K562 (cell line): Measurements from ENCODE around the gene OOSP1. TPM values are rescaled to one million over a fixed set of nuclear protein-coding genes. Genes with fewer than 3 reads are reported as not detected.

Experiments
- ATAC-seq: fragments of 200-7000 bp; cut with Tn5 transposase; 3 replicates; pipeline ENCODE4 v1.9.1; 2020; ENCODE audit warnings: moderate library complexity
- BruUV-seq: library from RNA; stranded (reverse); fragments of 400-500 nt; replicated peaks from 2 replicates; lab custom pipeline; 2021; lab: Mats Ljungman, UMichigan
- CTCF ChIA-PET: fragments of 300-600 bp; formaldehyde crosslinking; extraction: SDS; loops from one replicate; lab custom pipeline; 2021; ENCODE audit warnings: low intra/inter-chr PET ratio; lab: Yijun Ruan, JAX
- POLR2A ChIA-PET: fragments of 300-600, 350-650 bp; sonication (Branson Sonifier 250); formaldehyde crosslinking; extraction: SDS; loops from one replicate; lab custom pipeline; 2021; ENCODE audit warnings: antibody characterized with exemption, inconsistent platforms; lab: Yijun Ruan, JAX
- DNase-seq, 4 experiments: peaks; one replicate each; pipeline versions ENCODE4 v3.0.0 to v3.0.0-alpha.2; 2011 to 2018; ENCODE audit warnings: low spot score in 3 of 4, mixed read lengths in 3 of 4; ENCODE audit errors: extremely low read depth in 1 of 4
- FAIRE-seq: peaks from 2 replicates; lab custom pipeline; 2011; peaks lifted over from hg19 to GRCh38; lab: Jason Lieb, UNC
- H2AFZ ChIP-seq: 2 replicates; pipeline ENCODE4 v1.6.0; 2011; ENCODE audit warnings: low read depth, low read length, control low read depth, inconsistent platforms
- H3K27ac ChIP-seq: fragments of 200-600 bp; 3 replicates; pipeline ENCODE4 v1.8.0; 2011; ENCODE audit warnings: low read depth, mild to moderate bottlenecking, control low read depth, inconsistent platforms, low read length, moderate library complexity, mixed read lengths; ENCODE audit errors: extremely low read depth
- H3K27me3 ChIP-seq, 2 experiments: fragments of 300-600 bp in 1 of 2; 2 replicates in 1 of 2; 3 replicates in 1 of 2; pipeline versions ENCODE4 v1.6.0 to v1.8.0; 2011; ENCODE audit warnings: inconsistent platforms in 2 of 2, low read length in 2 of 2, mild to moderate bottlenecking in 1 of 2, mixed read lengths in 1 of 2, moderate library complexity in 1 of 2; ENCODE audit not compliant: control insufficient read depth in 2 of 2, insufficient read depth in 2 of 2
- H3K36me3 ChIP-seq: fragments of 300-600 bp; 3 replicates; pipeline ENCODE4 v1.8.0; 2011; ENCODE audit warnings: mild to moderate bottlenecking, low read length, inconsistent platforms; ENCODE audit not compliant: control insufficient read depth, insufficient read depth
- H3K4me1 ChIP-seq, 2 experiments: fragments of 200-600 bp in 1 of 2; replicated peaks in 1 of 2; 2 replicates in 1 of 2; 3 replicates in 1 of 2; pipeline versions ENCODE4 v1.5.1 to v1.8.0; 2011; ENCODE audit warnings: inconsistent platforms in 2 of 2, low read length in 2 of 2, mild to moderate bottlenecking in 1 of 2, mixed read lengths in 1 of 2, moderate library complexity in 1 of 2; ENCODE audit not compliant: control insufficient read depth in 2 of 2, insufficient read depth in 2 of 2
- H3K4me2 ChIP-seq: 2 replicates; pipeline ENCODE4 v1.6.1; 2011; ENCODE audit warnings: low read length, control low read depth, inconsistent platforms, mixed read lengths; ENCODE audit not compliant: insufficient read depth
- H3K4me3 ChIP-seq: fragments of 200-600 bp; sonication (generic), shearing (Covaris generic); 2 replicates; pipeline ENCODE4 v1.5.1; 2016; ENCODE audit warnings: control low read depth, inconsistent platforms
- H3K79me2 ChIP-seq: fragments of 200-600 bp; 3 replicates; pipeline ENCODE4 v1.8.0; 2011; ENCODE audit warnings: low read length, inconsistent platforms; ENCODE audit not compliant: control insufficient read depth, insufficient read depth
- H3K9ac ChIP-seq, 2 experiments: 2 replicates each; pipeline versions ENCODE4 v1.6.0 to v1.6.1; 2011; ENCODE audit warnings: low read depth in 2 of 2, low read length in 2 of 2, control low read depth in 1 of 2, inconsistent platforms in 1 of 2, mild to moderate bottlenecking in 1 of 2, mixed read lengths in 1 of 2; ENCODE audit not compliant: insufficient read depth in 1 of 2
- H3K9me1 ChIP-seq: one replicate; pipeline ENCODE4 v1.6.0; 2011; ENCODE audit warnings: inconsistent platforms, mild to moderate bottlenecking, low read length, moderate library complexity; ENCODE audit not compliant: control insufficient read depth, insufficient read depth
- H3K9me3 ChIP-seq: replicated peaks from 2 replicates; pipeline ENCODE4 v1.5.1; 2011; ENCODE audit warnings: low read depth, low read length, inconsistent platforms; ENCODE audit not compliant: control insufficient read depth, insufficient read depth
- H4K20me1 ChIP-seq: replicated peaks from 2 replicates; pipeline ENCODE4 v1.6.1; 2011; ENCODE audit warnings: low read length, inconsistent platforms, mixed read lengths; ENCODE audit not compliant: control insufficient read depth, insufficient read depth
- BCL6 ChIP-seq: fragments of 250-450 bp; sonication (Bioruptor Pico); IDR thresholded peaks from 2 replicates; pipeline ENCODE4 v1.4.0; 2020
- CCNT2 ChIP-seq: IDR thresholded peaks from 2 replicates; pipeline ENCODE4 v1.6.1; 2011; ENCODE audit warnings: borderline replicate concordance, low read depth, mild to moderate bottlenecking, moderate library complexity, mixed read lengths, low read length; ENCODE audit not compliant: insufficient read length; ENCODE audit errors: extremely low read depth
- CHD2 ChIP-seq: IDR thresholded peaks from 2 replicates; pipeline ENCODE4 v1.6.1; 2011; ENCODE audit warnings: low read depth, low read length
- CXXC5 ChIP-seq: fragments of 250-450 bp; sonication (Bioruptor Pico); IDR thresholded peaks from 2 replicates; pipeline ENCODE4 v1.8.0; 2022; ENCODE audit warnings: inconsistent platforms, mild to moderate bottlenecking, moderate library complexity
- EHMT2 ChIP-seq: fragments of 450-650 bp; IDR thresholded peaks from 2 replicates; pipeline ENCODE4 v1.6.1; 2018; ENCODE audit warnings: antibody characterized with exemption
- KAT8 ChIP-seq: fragments of 450-650 bp; IDR thresholded peaks from 2 replicates; pipeline ENCODE4 v1.6.1; 2016; ENCODE audit warnings: low read depth, mild to moderate bottlenecking
- MAFK ChIP-seq: IDR thresholded peaks from 2 replicates; pipeline ENCODE4 v1.6.1; 2011; ENCODE audit warnings: low read length, improper control_type of control experiment
- NONO ChIP-seq, 2 experiments: fragments of 200-400 bp in 1 of 2; fragments of 450-650 bp in 1 of 2; formaldehyde crosslinking in 1 of 2; IDR thresholded peaks; 2 replicates each; pipeline ENCODE4 v1.6.1; 2017; ENCODE audit warnings: low read depth in 2 of 2, mild to moderate bottlenecking in 2 of 2, moderate library complexity in 2 of 2, low read length in 1 of 2
- NR2C1 ChIP-seq, 2 experiments: fragments of 450-650 bp; IDR thresholded peaks; 2 replicates each; pipeline ENCODE4 v1.6.1; 2017; ENCODE audit warnings: mild to moderate bottlenecking in 2 of 2, antibody characterized with exemption in 1 of 2, inconsistent platforms in 1 of 2, missing compliant biosample characterization in 1 of 2, missing genetic modification characterization in 1 of 2
- SMAD2 ChIP-seq: fragments of 150-350 bp; IDR thresholded peaks from 2 replicates; pipeline ENCODE4 v1.6.1; 2014; ENCODE audit warnings: low read depth, mild to moderate bottlenecking, low read length
- SMAD4 ChIP-seq: fragments of 250-450 bp; sonication (Bioruptor Pico); conservative IDR thresholded peaks from 2 replicates; pipeline ENCODE4 v1.8.0; 2021; ENCODE audit warnings: inconsistent platforms, mild to moderate bottlenecking, moderate library complexity
- TFAP4 ChIP-seq: sonication (generic); formaldehyde crosslinking; IDR thresholded peaks from 2 replicates; pipeline ENCODE4 v1.8.0; 2022; ENCODE audit warnings: missing genetic modification reagents, mild to moderate bottlenecking, moderate library complexity, borderline replicate concordance
- ZNF583 ChIP-seq: fragments of 250-450 bp; sonication (Bioruptor Pico); IDR thresholded peaks from 2 replicates; pipeline ENCODE4 v1.4.0; 2020
- ZNF592 ChIP-seq: fragments of 450-650 bp; IDR thresholded peaks from 2 replicates; pipeline ENCODE4 v1.6.1; 2017; ENCODE audit warnings: antibody characterized with exemption, mild to moderate bottlenecking
- ZNF707 ChIP-seq: fragments of 250-450 bp; sonication (Bioruptor Pico); conservative IDR thresholded peaks from 2 replicates; pipeline ENCODE4 v1.8.0; 2022; ENCODE audit warnings: inconsistent platforms, mild to moderate bottlenecking, moderate library complexity
- WGBS: fragments of 100-300 bp; shearing (Covaris generic); methylation state at CpG from one replicate; pipeline ENCODE4 v1.1.6; 2016; ENCODE audit warnings: low coverage, mixed read lengths; ENCODE audit not compliant: insufficient coverage; ENCODE audit errors: missing lambda C conversion rate; 5-methylcytosine and 5-hydroxymethylcytosine counted together
- in situ Hi-C: fragments of 300-500 bp; cut with MboI; formaldehyde crosslinking; loops from 4 replicates; pipeline ENCODE4 v1.15.0; 2018; ENCODE audit warnings: inconsistent platforms, mixed read lengths
- intact Hi-C: fragments of 100-400 bp; cut with micrococcal nuclease; formaldehyde crosslinking; loops from 2 replicates; pipeline ENCODE4 v1.14.2; 2022
- polyA plus RNA-seq, 8 experiments: library from polyadenylated mRNA; depleted of rRNA in 4 of 8; stranded (reverse) in 5 of 8; unstranded in 3 of 8; fragments of >200 nt; fragmentation: Nextera tagmentation in 2 of 8; fragmentation: Illumina TruSeq in 1 of 8; extraction: Ambion mirVana in 2 of 8; extraction: Trizol in 1 of 8; gene quantifications; 2 replicates each; pipeline versions ENCODE4 v1.2.1 to v1.2.3, GENCODE V29; 2011 to 2014; ENCODE audit warnings: inconsistent platforms in 1 of 8, missing spikeins in 1 of 8
- total RNA-seq, 7 experiments: library from RNA; depleted of rRNA in 6 of 7; stranded (reverse); fragments of >200 nt in 6 of 7; fragmentation: Illumina TruSeq in 2 of 7; extraction: Trizol in 2 of 7; gene quantifications; 2 replicates each; pipeline versions ENCODE4 v1.2.1 to v1.2.3, GENCODE V29; 2011 to 2021; ENCODE audit warnings: low replicate concordance in 1 of 7
- TF ChIP-seq, protein P1 (sequence below): fragments of 450-650 bp; conservative IDR thresholded peaks from 2 replicates; pipeline ENCODE4 v1.6.1; 2016; ENCODE audit warnings: missing genetic modification characterization, low read depth, mild to moderate bottlenecking, control low read depth, missing compliant biosample characterization

The OOSP1 gene
- total and polyA plus RNA-seq, 9 of the 15 experiments (the other 6 are each of a cell fraction or from before 2014, with no cell fraction given), result 0.14 to 3.0 (median 0.61) TPM

DNA sequence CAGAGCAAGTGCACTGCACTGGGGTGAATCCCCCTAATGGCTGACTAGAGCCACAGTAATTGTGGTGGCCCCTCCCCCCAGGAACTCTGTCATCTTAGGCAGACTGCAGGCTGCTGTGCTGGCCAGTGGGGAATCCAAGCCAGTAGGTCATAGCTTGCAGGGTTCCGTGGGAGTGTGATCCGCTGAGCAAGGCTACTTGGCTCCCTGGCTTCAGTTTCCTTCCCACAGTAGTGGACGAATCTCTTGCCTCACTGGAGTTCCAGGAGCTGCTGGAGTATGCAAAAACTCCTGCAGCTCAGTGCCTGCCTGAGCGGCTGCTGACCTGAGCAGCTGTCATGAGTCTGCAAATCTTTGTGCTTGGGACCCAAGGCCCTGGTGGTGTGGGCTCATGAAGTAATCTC is 46.5 kb upstream of the OOSP1 start:
- ATAC-seq, result peak; percentile 99
- in situ Hi-C loops, result no loop called here
- Histone ChIP-seq H3K9me1 (no peaks in the 10 kb centered on the region), H3K9ac (peak overlapping the region in 1 of 2 experiments; percentile 84; a peak in 2 of 4 replicates), H3K27ac (peak overlapping the region; percentile 53), H3K4me2 (peak overlapping the region; percentile 73), H4K20me1 (no peaks in the 10 kb centered on the region), H2AFZ (peak overlapping the region; percentile 95), H3K4me1 (peaks cover 9 to 12% of the 10 kb centered on the region in 2 experiments; a peak in 4 of 5 replicates), H3K27me3 (no peaks in the 10 kb centered on the region), H3K9me3 (no peaks in the 10 kb centered on the region; the same call in 1 of the 2 replicates), H3K4me3 (no peak overlapping the region), H3K36me3 (no peaks in the 10 kb centered on the region), H3K79me2 (no peaks in the 10 kb centered on the region)
- ChIA-PET CTCF (no interaction called here), POLR2A (interaction anchor here (1.3 kb wide), 1 partner anchor 46 kb away, joined by 5 read pairs; no protein-coding TSS in a partner anchor)
- intact Hi-C loops, result no loop called here
- peak; percentile 92 for FAIRE-seq
- no TSS peak for BruUV-seq
- peak; percentile 22 to 76 (median 46) for DNase-seq
- 6% methylated on average over 4 of the region's 4 CpGs for WGBS
- TF ChIP-seq TFAP4 (CRISPR knock-in tag) (no peak; the same call in none of the 2 replicates), KAT8 (no peak), CCNT2 (no peak), NONO (IDR thresholded peaks at IDR 0.05; ENCODE audit: low read depth in 2 of 2, low read length in 1 of 2) (0 out of 4 replicates have a peak, but pooled peaks of 1 of the 2 experiments have one; percentile 35), ZNF592 (peak; percentile 59), NR2C1 (IDR thresholded peaks at IDR 0.05) (no peak), NR2C1 (tag; IDR thresholded peaks at IDR 0.05) (no peak), ZNF583 (peak; percentile 25; the same call in 1 of the 2 replicates), CHD2 (no peak), ZNF707 (CRISPR knock-in tag) (no peak), EHMT2 (peak; percentile 19; the same call in 1 of the 2 replicates), MAFK (peak; percentile 31; the same call in 1 of the 2 replicates), SMAD2 (no peak), CXXC5 (CRISPR knock-in tag) (0 out of 2 replicates have a peak, but pooled peaks have one; percentile 11), BCL6 (CRISPR knock-in tag) (no peak), SMAD4 (CRISPR knock-in tag) (0 out of 2 replicates have a peak, but pooled peaks have one; percentile 39)
- TF ChIP-seq, protein P1, sequence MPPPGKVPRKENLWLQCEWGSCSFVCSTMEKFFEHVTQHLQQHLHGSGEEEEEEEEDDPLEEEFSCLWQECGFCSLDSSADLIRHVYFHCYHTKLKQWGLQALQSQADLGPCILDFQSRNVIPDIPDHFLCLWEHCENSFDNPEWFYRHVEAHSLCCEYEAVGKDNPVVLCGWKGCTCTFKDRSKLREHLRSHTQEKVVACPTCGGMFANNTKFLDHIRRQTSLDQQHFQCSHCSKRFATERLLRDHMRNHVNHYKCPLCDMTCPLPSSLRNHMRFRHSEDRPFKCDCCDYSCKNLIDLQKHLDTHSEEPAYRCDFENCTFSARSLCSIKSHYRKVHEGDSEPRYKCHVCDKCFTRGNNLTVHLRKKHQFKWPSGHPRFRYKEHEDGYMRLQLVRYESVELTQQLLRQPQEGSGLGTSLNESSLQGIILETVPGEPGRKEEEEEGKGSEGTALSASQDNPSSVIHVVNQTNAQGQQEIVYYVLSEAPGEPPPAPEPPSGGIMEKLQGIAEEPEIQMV (tag), result no peak
